GM12875 (cell line): ENCODE results near the gene ECHDC1.
A peak's percentile ranks its signal among the peaks of the same experiment; 100 is the strongest.

Experiments
- H3K4me3 ChIP-seq: one replicate; pipeline ENCODE4 v1.5.1; 2011; ENCODE audit warnings: low read depth, low read length, control low read depth
- CTCF ChIP-seq: IDR thresholded peaks from 2 replicates; pipeline ENCODE4 v1.5.1; 2011; ENCODE audit warnings: low read depth, mild to moderate bottlenecking, control low read depth, inconsistent platforms, low read length, moderate library complexity, borderline replicate concordance; ENCODE audit not compliant: insufficient read depth

The ECHDC1 gene

GRCh38 chr6:127267646-127268625 lies 75.5 kb downstream of the ECHDC1 start:
- TF ChIP-seq CTCF, result no peak
- peak overlapping the region; percentile 90 for H3K4me3 ChIP-seq

GRCh38 chr6:127266892-127267645 lies 76.3 kb downstream of the ECHDC1 start:
- peak overlapping the region; percentile 90 for H3K4me3 ChIP-seq
- TF ChIP-seq CTCF, result no peak

- peak within 1 kb of the TSS; percentile 90 for H3K4me3 ChIP-seq
- TF ChIP-seq CTCF, result peak; percentile 65
Observed at GRCh38 chr6:127266178-127266891, 77.1 kb downstream of the ECHDC1 start, which contains the start of gene RNF146. TSS of gene RNF146 (plus strand) at chr6:127266864. CDS start at chr6:127280339, 13,475 bp downstream.

GRCh38 chr6:127263481-127263880 lies 79.9 kb downstream of the ECHDC1 start:
- no peak overlapping the region for H3K4me3 ChIP-seq
- no peak for TF ChIP-seq CTCF

- no peak overlapping the region for H3K4me3 ChIP-seq
- TF ChIP-seq CTCF, result no peak
Observed at GRCh38 chr6:127262896-127263295, 80.5 kb downstream of the ECHDC1 start.

GRCh38 chr6:127255286-127255685 lies 88.1 kb downstream of the ECHDC1 start:
- H3K4me3 ChIP-seq, result no peak overlapping the region
- no peak for TF ChIP-seq CTCF
